ENCODE data around the gene LMBR1. TPM values are rescaled to one million over a fixed set of nuclear protein-coding genes. Genes with fewer than 3 reads are reported as not detected.
A peak's percentile ranks its signal among the peaks of the same experiment; 100 is the strongest.

LMBR1 gene
- total and polyA plus RNA-seq, 2 of the 13 experiments (the other 11 are each of a cell fraction or from before 2014, with no cell fraction given): 20.9 to 39.6 TPM

DNA sequence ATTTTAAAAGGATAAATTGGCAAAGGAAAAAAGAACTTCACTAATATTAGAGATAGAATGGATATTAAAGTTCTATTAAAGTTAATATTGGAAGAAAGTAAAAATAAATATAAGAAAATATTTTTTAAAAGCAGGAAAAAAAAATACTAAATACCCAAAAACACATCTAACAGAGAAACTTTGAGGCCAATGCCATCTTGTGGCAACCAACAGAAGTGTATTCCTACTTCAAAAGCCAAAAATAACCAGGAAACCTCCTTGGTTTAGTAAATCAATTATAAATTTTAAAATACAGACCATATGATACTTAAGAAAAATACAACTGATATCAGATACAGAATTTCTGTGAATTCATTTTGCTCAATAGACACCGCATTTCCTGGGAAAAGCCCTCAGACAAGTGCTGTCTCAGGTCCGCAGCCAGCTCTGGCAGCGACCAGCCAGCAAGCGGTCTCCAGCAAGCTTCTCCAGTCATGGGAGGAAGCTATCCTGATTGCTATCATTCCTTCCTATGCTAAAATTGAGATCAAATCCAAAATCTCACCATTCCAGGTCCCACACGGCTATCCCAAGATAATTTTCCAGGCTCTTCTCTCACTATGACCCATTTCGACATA is 65.3 kb downstream of the LMBR1 start:
- DNase-seq (ENCODE audit: low spot score) (no peak), FAIRE-seq (no peak), ATAC-seq (no peak)
- BruUV-seq (replicated peaks): no TSS peak
- H3K36me3 ChIP-seq (replicated peaks in 1 of 2; ENCODE audit: control insufficient read depth in 1 of 2, insufficient read depth in 2 of 2, low read length in 2 of 2): peaks cover 3 to 11% of the 10 kb centered on the region in 2 experiments; a peak in 2 of 5 replicates
- H3K9me3 ChIP-seq (ENCODE audit: low read length): no peaks in the 10 kb centered on the region
- H3K4me1 ChIP-seq (ENCODE audit: insufficient read depth, low read length): no peaks in the 10 kb centered on the region
- 98% methylated on average over 6 of the region's 6 CpGs for WGBS (ENCODE audit: low lambda C conversion rate)
- H2AFZ ChIP-seq (ENCODE audit: low read length): no peak overlapping the region
- H3K27ac ChIP-seq (ENCODE audit: extremely low read length, insufficient read depth, low read length): no peak overlapping the region
- H3K4me3 ChIP-seq (replicated peaks in 1 of 3; ENCODE audit: insufficient read depth in 1 of 3, low read depth in 2 of 3, low read length in 3 of 3): no peak overlapping the region
- intact Hi-C loops (cut with micrococcal nuclease; ENCODE audit: unreplicated experiment): no loop called here
- H3K9ac ChIP-seq (ENCODE audit: insufficient read depth, low read depth, low read length): no peak overlapping the region
- H3K79me2 ChIP-seq (ENCODE audit: insufficient read depth, low read length): no peaks in the 10 kb centered on the region
- in situ Hi-C loops (cut with HindIII; ENCODE audit: extremely low pct_ligation_motif_present, low pct_unique_long_range_greater_than_20kb): no loop called here
- H4K20me1 ChIP-seq (ENCODE audit: insufficient read depth, low read length): no peaks in the 10 kb centered on the region
- no peak overlapping the region for H3K4me2 ChIP-seq (ENCODE audit: low read depth, low read length)
- no peak for TF ChIP-seq ELF4 (CRISPR knock-in tag; IDR thresholded peaks at IDR 0.05; ENCODE audit: borderline replicate concordance)
- TF ChIP-seq, protein P1, sequence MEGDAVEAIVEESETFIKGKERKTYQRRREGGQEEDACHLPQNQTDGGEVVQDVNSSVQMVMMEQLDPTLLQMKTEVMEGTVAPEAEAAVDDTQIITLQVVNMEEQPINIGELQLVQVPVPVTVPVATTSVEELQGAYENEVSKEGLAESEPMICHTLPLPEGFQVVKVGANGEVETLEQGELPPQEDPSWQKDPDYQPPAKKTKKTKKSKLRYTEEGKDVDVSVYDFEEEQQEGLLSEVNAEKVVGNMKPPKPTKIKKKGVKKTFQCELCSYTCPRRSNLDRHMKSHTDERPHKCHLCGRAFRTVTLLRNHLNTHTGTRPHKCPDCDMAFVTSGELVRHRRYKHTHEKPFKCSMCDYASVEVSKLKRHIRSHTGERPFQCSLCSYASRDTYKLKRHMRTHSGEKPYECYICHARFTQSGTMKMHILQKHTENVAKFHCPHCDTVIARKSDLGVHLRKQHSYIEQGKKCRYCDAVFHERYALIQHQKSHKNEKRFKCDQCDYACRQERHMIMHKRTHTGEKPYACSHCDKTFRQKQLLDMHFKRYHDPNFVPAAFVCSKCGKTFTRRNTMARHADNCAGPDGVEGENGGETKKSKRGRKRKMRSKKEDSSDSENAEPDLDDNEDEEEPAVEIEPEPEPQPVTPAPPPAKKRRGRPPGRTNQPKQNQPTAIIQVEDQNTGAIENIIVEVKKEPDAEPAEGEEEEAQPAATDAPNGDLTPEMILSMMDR (CRISPR knock-in tag; IDR thresholded peaks at IDR 0.05): peak; percentile 41
- peak; percentile 56 for TF ChIP-seq STAG1 (CRISPR knock-in tag; IDR thresholded peaks at IDR 0.05)
- ChIA-PET CTCF (ENCODE audit: low intra/inter-chr PET ratio, low total read pairs) (no interaction called here), POLR2A (no interaction called here)
- no peaks in the 10 kb centered on the region for H3K27me3 ChIP-seq (ENCODE audit: control insufficient read depth in 1 of 2, insufficient read depth in 2 of 2, low read length in 2 of 2)

DNA sequence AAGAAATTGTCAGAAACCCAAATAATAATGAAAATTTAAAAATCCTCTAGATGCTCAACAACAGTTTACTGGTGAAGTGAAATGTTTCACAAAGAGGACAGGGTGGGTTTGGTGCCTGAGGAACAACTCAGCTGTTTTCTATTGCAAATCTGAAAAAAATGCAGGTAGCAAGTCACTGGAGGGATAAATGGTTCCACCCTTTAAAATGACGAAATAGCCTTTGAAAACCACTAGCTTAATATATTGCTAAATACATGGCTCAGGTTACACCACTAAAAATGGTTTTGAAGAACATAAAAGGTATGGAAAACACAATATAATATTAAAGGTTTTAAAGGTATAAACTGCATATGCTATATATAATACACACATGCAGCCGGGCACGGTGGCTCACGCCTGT is 69.5 kb downstream of the LMBR1 start:
- ChIA-PET CTCF (ENCODE audit: low intra/inter-chr PET ratio, low total read pairs) (no interaction called here), POLR2A (no interaction called here)
- TF ChIP-seq ZNF264 (CRISPR knock-in tag; IDR thresholded peaks at IDR 0.05): no peak
- TF ChIP-seq CEBPB (IDR thresholded peaks at IDR 0.05; ENCODE audit: borderline replicate concordance, low read depth, low read length): peak; percentile 39; the same call in 1 of the 2 replicates
- Histone ChIP-seq H3K9ac (ENCODE audit: insufficient read depth, low read depth, low read length) (no peak overlapping the region), H3K4me1 (ENCODE audit: insufficient read depth, low read length) (peaks cover 5% of the 10 kb centered on the region), H3K4me3 (replicated peaks in 1 of 3; ENCODE audit: insufficient read depth in 1 of 3, low read depth in 2 of 3, low read length in 3 of 3) (no peak overlapping the region), H3K36me3 (replicated peaks in 1 of 2; ENCODE audit: control insufficient read depth in 1 of 2, insufficient read depth in 2 of 2, low read length in 2 of 2) (peaks cover 2% of the 10 kb centered on the region in 2 experiments; a peak in 1 of 5 replicates), H4K20me1 (ENCODE audit: insufficient read depth, low read length) (no peaks in the 10 kb centered on the region), H3K4me2 (ENCODE audit: low read depth, low read length) (no peak overlapping the region), H3K79me2 (ENCODE audit: insufficient read depth, low read length) (no peaks in the 10 kb centered on the region), H3K27me3 (ENCODE audit: control insufficient read depth in 1 of 2, insufficient read depth in 2 of 2, low read length in 2 of 2) (no peaks in the 10 kb centered on the region), H2AFZ (ENCODE audit: low read length) (no peak overlapping the region), H3K27ac (ENCODE audit: extremely low read length, insufficient read depth, low read length) (no peak overlapping the region), H3K9me3 (ENCODE audit: low read length) (no peaks in the 10 kb centered on the region)
- DNase-seq (ENCODE audit: low spot score): no peak
- intact Hi-C loops (cut with micrococcal nuclease; ENCODE audit: unreplicated experiment): no loop called here
- FAIRE-seq: no peak
- BruUV-seq (replicated peaks): no TSS peak
- in situ Hi-C loops (cut with HindIII; ENCODE audit: extremely low pct_ligation_motif_present, low pct_unique_long_range_greater_than_20kb): no loop called here
- ATAC-seq: no peak
- over 99% methylated on average over 4 of the region's 4 CpGs for WGBS (ENCODE audit: low lambda C conversion rate)

Data from HepG2 (cell line).